K562 (cell line): ENCODE measurements around the gene LASP1. TPM values are rescaled to one million over a fixed set of nuclear protein-coding genes. Genes with fewer than 3 reads are reported as not detected.

Source experiments
- ATF7 ChIP-seq: fragments of 450-650 bp; IDR thresholded peaks from 2 replicates; pipeline ENCODE4 v1.7.1; 2014; ENCODE audit warnings: mild to moderate bottlenecking, moderate library complexity
- DMBX1 ChIP-seq: fragments of 250-450 bp; sonication (Bioruptor Pico); IDR thresholded peaks from 2 replicates; pipeline ENCODE4 v1.8.0; 2022; ENCODE audit warnings: inconsistent platforms, mild to moderate bottlenecking, moderate library complexity, borderline replicate concordance
- HCFC1 ChIP-seq: IDR thresholded peaks from 2 replicates; pipeline ENCODE4 v1.6.1; 2012; ENCODE audit warnings: low read depth, low read length, improper control_type of control experiment
- HSF4 ChIP-seq: fragments of 250-450 bp; sonication (Bioruptor Pico); IDR thresholded peaks from 2 replicates; pipeline ENCODE4 v2.1.2; 2022; ENCODE audit warnings: mild to moderate bottlenecking, moderate library complexity, borderline replicate concordance
- KAT8 ChIP-seq: fragments of 450-650 bp; IDR thresholded peaks from 2 replicates; pipeline ENCODE4 v1.6.1; 2016; ENCODE audit warnings: low read depth, mild to moderate bottlenecking
- MCM5 ChIP-seq: fragments of 450-650 bp; IDR thresholded peaks from 2 replicates; pipeline ENCODE4 v1.6.1; 2016; ENCODE audit warnings: low read depth
- MEF2A ChIP-seq: IDR thresholded peaks from 2 replicates; pipeline ENCODE4 v1.6.1; 2011; ENCODE audit warnings: low read depth, mild to moderate bottlenecking, low read length, moderate library complexity; ENCODE audit not compliant: control insufficient read depth
- MIER1 ChIP-seq: fragments of 450-650 bp; IDR thresholded peaks from 2 replicates; pipeline ENCODE4 v1.6.1; 2016; ENCODE audit warnings: antibody characterized with exemption, mild to moderate bottlenecking, low read depth
- NFYB ChIP-seq: IDR thresholded peaks from 2 replicates; pipeline ENCODE4 v1.6.1; 2011; ENCODE audit warnings: mild to moderate bottlenecking, moderate library complexity; ENCODE audit not compliant: insufficient read length; ENCODE audit errors: extremely low read depth
- PHB ChIP-seq: fragments of 250-450 bp; sonication (Bioruptor Pico); IDR thresholded peaks from 2 replicates; pipeline ENCODE4 v1.5.0; 2021
- POLR2A ChIP-seq: fragments of 450-650 bp; conservative IDR thresholded peaks from 2 replicates; pipeline ENCODE4 v1.6.1; 2016
- WHSC1 ChIP-seq: IDR thresholded peaks from one replicate; pipeline ENCODE4 v1.6.1; 2012; ENCODE audit warnings: low read length, control low read depth, inconsistent platforms
- ZNF121 ChIP-seq: sonication (generic); formaldehyde crosslinking; conservative IDR thresholded peaks from 2 replicates; pipeline ENCODE4 v1.8.0; 2022; ENCODE audit warnings: missing genetic modification reagents
- ZNF134 ChIP-seq: fragments of 250-450 bp; sonication (Bioruptor Pico); conservative IDR thresholded peaks from 2 replicates; pipeline ENCODE4 v1.4.0; 2020
- ZNF316 ChIP-seq: fragments of 450-650 bp; IDR thresholded peaks from 2 replicates; pipeline ENCODE4 v1.6.1; 2016
- ZNF408 ChIP-seq: fragments of 250-450 bp; sonication (Bioruptor Pico); IDR thresholded peaks from 2 replicates; pipeline ENCODE4 v1.4.0; 2020; ENCODE audit warnings: low read depth, mild to moderate bottlenecking, moderate library complexity
- polyA plus RNA-seq, 8 experiments: library from polyadenylated mRNA; depleted of rRNA in 4 of 8; stranded (reverse) in 5 of 8; unstranded in 3 of 8; fragments of >200 nt; fragmentation: Nextera tagmentation in 2 of 8; fragmentation: Illumina TruSeq in 1 of 8; extraction: Ambion mirVana in 2 of 8; extraction: Trizol in 1 of 8; gene quantifications; 2 replicates each; pipeline versions ENCODE4 v1.2.1 to v1.2.3, GENCODE V29; 2011 to 2014; ENCODE audit warnings: inconsistent platforms in 1 of 8, missing spikeins in 1 of 8
- total RNA-seq, 7 experiments: library from RNA; depleted of rRNA in 6 of 7; stranded (reverse); fragments of >200 nt in 6 of 7; fragmentation: Illumina TruSeq in 2 of 7; extraction: Trizol in 2 of 7; gene quantifications; 2 replicates each; pipeline versions ENCODE4 v1.2.1 to v1.2.3, GENCODE V29; 2011 to 2021; ENCODE audit warnings: low replicate concordance in 1 of 7
- TF ChIP-seq, protein P1 (sequence below): sonication (generic); formaldehyde crosslinking; IDR thresholded peaks from 2 replicates; pipeline ENCODE4 v1.8.0; 2022; ENCODE audit warnings: missing genetic modification reagents, mild to moderate bottlenecking, borderline replicate concordance
- TF ChIP-seq, protein P2 (sequence below), 2 experiments: fragments of 250-450 bp in 1 of 2; fragments of 450-650 bp in 1 of 2; sonication (Bioruptor Pico) in 1 of 2; IDR thresholded peaks; 2 replicates each; pipeline versions ENCODE4 v1.6.1 to v1.8.0; 2016 to 2021; ENCODE audit warnings: mild to moderate bottlenecking in 2 of 2, moderate library complexity in 2 of 2, missing compliant biosample characterization in 1 of 2, missing genetic modification characterization in 1 of 2
- TF ChIP-seq, protein P3 (sequence below): fragments of 250-450 bp; sonication (Bioruptor Pico); IDR thresholded peaks from 2 replicates; pipeline ENCODE4 v1.8.0; 2021; ENCODE audit warnings: mild to moderate bottlenecking, moderate library complexity

The LASP1 gene
- total and polyA plus RNA-seq, 9 of the 15 experiments (the other 6 are each of a cell fraction or from before 2014, with no cell fraction given): 23.0 to 125 (median 55.3) TPM

DNA sequence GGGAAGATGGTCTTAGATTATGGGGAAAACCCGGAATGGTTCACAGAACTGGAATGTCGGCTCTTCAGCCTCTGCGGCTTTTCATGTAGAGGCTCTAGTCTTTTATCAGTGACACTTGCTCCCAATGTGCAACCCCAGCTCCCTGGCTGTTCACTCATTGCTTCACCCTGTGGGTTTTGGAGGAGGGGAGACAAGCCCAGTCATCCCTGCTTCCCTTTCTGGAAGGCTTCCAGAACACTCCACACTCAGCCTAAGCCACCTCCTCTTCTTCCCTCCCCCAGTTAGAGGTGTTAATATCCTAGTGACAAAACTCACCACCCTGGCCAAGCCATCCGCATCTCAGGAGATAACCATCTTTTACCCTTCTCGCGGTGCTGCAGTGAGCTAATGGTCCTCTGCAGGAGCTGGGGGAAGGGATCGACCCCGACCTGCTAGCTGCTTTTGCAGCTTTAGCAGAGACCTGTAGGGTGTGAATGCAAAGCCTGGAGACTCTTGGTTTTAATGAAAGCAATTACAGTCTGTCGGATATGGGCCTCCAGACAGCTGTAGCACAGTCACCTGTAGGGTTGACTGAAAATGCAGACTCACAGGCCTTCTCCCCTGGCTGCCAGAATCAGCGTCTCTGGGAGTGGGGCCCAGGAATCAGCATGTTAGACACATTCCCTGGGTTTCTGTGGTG is 31.3 kb downstream of the LASP1 start (continued):
- no peak for TF ChIP-seq ZNF121 (CRISPR knock-in tag)
- TF ChIP-seq, protein P1, sequence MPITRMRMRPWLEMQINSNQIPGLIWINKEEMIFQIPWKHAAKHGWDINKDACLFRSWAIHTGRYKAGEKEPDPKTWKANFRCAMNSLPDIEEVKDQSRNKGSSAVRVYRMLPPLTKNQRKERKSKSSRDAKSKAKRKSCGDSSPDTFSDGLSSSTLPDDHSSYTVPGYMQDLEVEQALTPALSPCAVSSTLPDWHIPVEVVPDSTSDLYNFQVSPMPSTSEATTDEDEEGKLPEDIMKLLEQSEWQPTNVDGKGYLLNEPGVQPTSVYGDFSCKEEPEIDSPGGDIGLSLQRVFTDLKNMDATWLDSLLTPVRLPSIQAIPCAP (CRISPR knock-in tag): no peak
- no peak for TF ChIP-seq WHSC1
- TF ChIP-seq MEF2A: no peak
- TF ChIP-seq POLR2A: no peak
- no peak for TF ChIP-seq NFYB
- TF ChIP-seq ATF7: peak; percentile 71
- TF ChIP-seq HSF4 (CRISPR knock-in tag): no peak
- TF ChIP-seq, protein P2, sequence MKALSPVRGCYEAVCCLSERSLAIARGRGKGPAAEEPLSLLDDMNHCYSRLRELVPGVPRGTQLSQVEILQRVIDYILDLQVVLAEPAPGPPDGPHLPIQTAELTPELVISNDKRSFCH (CRISPR knock-in tag; IDR thresholded peaks at IDR 0.05): no peak
- TF ChIP-seq, protein P2 (tag; IDR thresholded peaks at IDR 0.05): 0 out of 2 replicates have a peak, but pooled peaks have one; percentile 38
- 0 out of 2 replicates have a peak, but pooled peaks have one; percentile 23 for TF ChIP-seq DMBX1
- no peak for TF ChIP-seq ZNF408 (CRISPR knock-in tag)
- no peak for TF ChIP-seq PHB (CRISPR knock-in tag)
- TF ChIP-seq, protein P3, sequence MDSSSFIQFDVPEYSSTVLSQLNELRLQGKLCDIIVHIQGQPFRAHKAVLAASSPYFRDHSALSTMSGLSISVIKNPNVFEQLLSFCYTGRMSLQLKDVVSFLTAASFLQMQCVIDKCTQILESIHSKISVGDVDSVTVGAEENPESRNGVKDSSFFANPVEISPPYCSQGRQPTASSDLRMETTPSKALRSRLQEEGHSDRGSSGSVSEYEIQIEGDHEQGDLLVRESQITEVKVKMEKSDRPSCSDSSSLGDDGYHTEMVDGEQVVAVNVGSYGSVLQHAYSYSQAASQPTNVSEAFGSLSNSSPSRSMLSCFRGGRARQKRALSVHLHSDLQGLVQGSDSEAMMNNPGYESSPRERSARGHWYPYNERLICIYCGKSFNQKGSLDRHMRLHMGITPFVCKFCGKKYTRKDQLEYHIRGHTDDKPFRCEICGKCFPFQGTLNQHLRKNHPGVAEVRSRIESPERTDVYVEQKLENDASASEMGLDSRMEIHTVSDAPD (CRISPR knock-in tag): no peak
- TF ChIP-seq MIER1: no peak
- TF ChIP-seq ZNF316: 0 out of 2 replicates have a peak, but pooled peaks have one; percentile 1
- TF ChIP-seq HCFC1: no peak
- TF ChIP-seq MCM5: no peak
- no peak for TF ChIP-seq ZNF134 (CRISPR knock-in tag)
- no peak for TF ChIP-seq KAT8
